HEK293T (cell line): ENCODE results near the gene SEMA3D.

Source experiments
- CTCF ChIA-PET: fragments of 350-600 bp; formaldehyde crosslinking; extraction: SDS; loops from one replicate; lab custom pipeline; 2021; ENCODE audit warnings: antibody characterized with exemption, inconsistent platforms; lab: Yijun Ruan, JAX
- POLR2A ChIA-PET: fragments of 350-600 bp; formaldehyde crosslinking; extraction: SDS; loops from one replicate; lab custom pipeline; 2020; ENCODE audit warnings: antibody characterized with exemption, inconsistent platforms; lab: Yijun Ruan, JAX
- DNase-seq: peaks from one replicate; pipeline ENCODE4 v3.0.0; 2012; ENCODE audit warnings: mixed read lengths; ENCODE audit errors: extremely low spot score
- ARNT ChIP-seq: fragments of 450-650 bp; IDR thresholded peaks from 2 replicates; pipeline ENCODE4 v1.6.1; 2017; ENCODE audit warnings: mild to moderate bottlenecking
- BHLHE40 ChIP-seq: fragments of 450-650 bp; IDR thresholded peaks from 2 replicates; pipeline ENCODE4 v1.6.1; 2016; ENCODE audit warnings: mild to moderate bottlenecking, moderate library complexity, borderline replicate concordance
- CTBP1 ChIP-seq: fragments of 450-650 bp; IDR thresholded peaks from 2 replicates; pipeline ENCODE4 v1.6.1; 2016; ENCODE audit warnings: borderline replicate concordance
- ELF4 ChIP-seq: fragments of 450-650 bp; IDR thresholded peaks from 2 replicates; pipeline ENCODE4 v1.6.1; 2017; ENCODE audit warnings: antibody characterized with exemption
- FOXA1 ChIP-seq: fragments of 450-650 bp; IDR thresholded peaks from 2 replicates; pipeline ENCODE4 v1.6.1; 2016; ENCODE audit warnings: mild to moderate bottlenecking
- FOXK2 ChIP-seq: fragments of 450-650 bp; IDR thresholded peaks from 2 replicates; pipeline ENCODE4 v1.6.1; 2016; ENCODE audit warnings: mild to moderate bottlenecking
- FOXM1 ChIP-seq: fragments of 450-650 bp; IDR thresholded peaks from 2 replicates; pipeline ENCODE4 v1.6.1; 2017; ENCODE audit warnings: mild to moderate bottlenecking, borderline replicate concordance
- HDGF ChIP-seq: fragments of 450-650 bp; IDR thresholded peaks from 2 replicates; pipeline ENCODE4 v1.6.1; 2017; ENCODE audit warnings: antibody characterized with exemption, borderline replicate concordance
- L3MBTL2 ChIP-seq: fragments of 450-650 bp; conservative IDR thresholded peaks from 2 replicates; pipeline ENCODE4 v1.6.1; 2016; ENCODE audit warnings: mild to moderate bottlenecking
- LEF1 ChIP-seq: fragments of 450-650 bp; IDR thresholded peaks from 2 replicates; pipeline ENCODE4 v1.6.1; 2017; ENCODE audit warnings: mild to moderate bottlenecking, borderline replicate concordance
- NFRKB ChIP-seq: fragments of 450-650 bp; IDR thresholded peaks from 2 replicates; pipeline ENCODE4 v1.6.1; 2016; ENCODE audit warnings: mild to moderate bottlenecking, moderate library complexity
- SP1 ChIP-seq: fragments of 450-650 bp; IDR thresholded peaks from 2 replicates; pipeline ENCODE4 v1.6.1; 2017
- SUZ12 ChIP-seq: fragments of 450-650 bp; IDR thresholded peaks from 2 replicates; pipeline ENCODE4 v1.6.1; 2016; ENCODE audit warnings: mild to moderate bottlenecking
- TARDBP ChIP-seq: fragments of 450-650 bp; IDR thresholded peaks from 2 replicates; pipeline ENCODE4 v1.6.1; 2016
- ZNF384 ChIP-seq: fragments of 450-650 bp; IDR thresholded peaks from 2 replicates; pipeline ENCODE4 v1.6.1; 2016
- TF ChIP-seq, protein P1 (sequence below): fragments of 450-650 bp; IDR thresholded peaks from 2 replicates; pipeline ENCODE4 v1.6.1; 2016

SEMA3D gene

GRCh38 chr7:85031475-85031874 lies 155.4 kb downstream of the SEMA3D start:
- ChIA-PET POLR2A (no interaction called here), CTCF (interaction anchor here (0.6 to 0.8 kb wide), 2 partner anchors 154 to 352 kb away, joined by 3 read pairs; no protein-coding TSS in a partner anchor)
- no peak for DNase-seq
- no peak for TF ChIP-seq SP1
- TF ChIP-seq FOXA1, result no peak
- TF ChIP-seq FOXM1, result no peak

- DNase-seq, result peak; percentile 33
- CTCF ChIA-PET, result interaction anchor here (0.6 to 0.8 kb wide), 2 partner anchors 154 to 351 kb away, joined by 3 read pairs; no protein-coding TSS in a partner anchor
- TF ChIP-seq ZNF384 (no peak), SUZ12 (no peak), NFRKB (no peak), TARDBP (no peak), FOXK2 (no peak), FOXA1 (no peak), L3MBTL2 (no peak), ELF4 (no peak), FOXM1 (no peak)
- TF ChIP-seq, protein P1, sequence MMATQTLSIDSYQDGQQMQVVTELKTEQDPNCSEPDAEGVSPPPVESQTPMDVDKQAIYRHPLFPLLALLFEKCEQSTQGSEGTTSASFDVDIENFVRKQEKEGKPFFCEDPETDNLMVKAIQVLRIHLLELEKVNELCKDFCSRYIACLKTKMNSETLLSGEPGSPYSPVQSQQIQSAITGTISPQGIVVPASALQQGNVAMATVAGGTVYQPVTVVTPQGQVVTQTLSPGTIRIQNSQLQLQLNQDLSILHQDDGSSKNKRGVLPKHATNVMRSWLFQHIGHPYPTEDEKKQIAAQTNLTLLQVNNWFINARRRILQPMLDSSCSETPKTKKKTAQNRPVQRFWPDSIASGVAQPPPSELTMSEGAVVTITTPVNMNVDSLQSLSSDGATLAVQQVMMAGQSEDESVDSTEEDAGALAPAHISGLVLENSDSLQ, result no peak
- POLR2A ChIA-PET, result no interaction called here
Observed at GRCh38 chr7:85030893-85031292, 156.0 kb downstream of the SEMA3D start.

DNA sequence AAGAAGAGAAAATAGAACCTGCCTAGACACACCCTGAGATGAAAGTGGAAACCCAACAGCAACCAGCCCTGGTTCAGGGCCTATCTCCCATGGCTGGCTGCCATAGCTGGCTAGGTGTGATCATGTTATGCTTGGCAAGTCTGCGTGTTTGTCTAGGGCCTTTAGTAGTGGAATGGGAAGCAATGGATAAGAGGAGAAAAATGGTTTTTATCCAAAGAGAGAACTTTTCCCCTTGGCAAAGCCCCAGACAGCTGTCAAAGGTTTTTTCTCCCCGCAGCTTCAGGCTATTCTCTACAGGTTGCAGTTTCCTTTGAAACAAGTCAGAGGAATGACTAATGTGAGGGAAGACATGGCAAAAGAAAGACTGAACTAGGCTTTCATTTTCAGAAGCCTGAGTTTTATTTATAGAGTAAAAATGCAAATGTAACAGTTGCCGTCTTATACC lies 161.5 kb downstream of the SEMA3D start:
- ChIA-PET CTCF (interaction anchor here (0.7 to 1.5 kb wide), 2 partner anchors 825 to 1089 kb away, joined by 3 read pairs; no protein-coding TSS in a partner anchor), POLR2A (no interaction called here)
- no peak for DNase-seq
- no peak for TF ChIP-seq FOXA1
- no peak for TF ChIP-seq NFRKB

GRCh38 chr7:85023916-85024315 lies 162.9 kb downstream of the SEMA3D start:
- no peak for DNase-seq
- POLR2A ChIA-PET, result no interaction called here
- no peak for TF ChIP-seq ZNF384
- CTCF ChIA-PET, result interaction anchor here (0.7 to 1.5 kb wide), 2 partner anchors 521 to 826 kb away, joined by 3 read pairs; no protein-coding TSS in a partner anchor

DNA sequence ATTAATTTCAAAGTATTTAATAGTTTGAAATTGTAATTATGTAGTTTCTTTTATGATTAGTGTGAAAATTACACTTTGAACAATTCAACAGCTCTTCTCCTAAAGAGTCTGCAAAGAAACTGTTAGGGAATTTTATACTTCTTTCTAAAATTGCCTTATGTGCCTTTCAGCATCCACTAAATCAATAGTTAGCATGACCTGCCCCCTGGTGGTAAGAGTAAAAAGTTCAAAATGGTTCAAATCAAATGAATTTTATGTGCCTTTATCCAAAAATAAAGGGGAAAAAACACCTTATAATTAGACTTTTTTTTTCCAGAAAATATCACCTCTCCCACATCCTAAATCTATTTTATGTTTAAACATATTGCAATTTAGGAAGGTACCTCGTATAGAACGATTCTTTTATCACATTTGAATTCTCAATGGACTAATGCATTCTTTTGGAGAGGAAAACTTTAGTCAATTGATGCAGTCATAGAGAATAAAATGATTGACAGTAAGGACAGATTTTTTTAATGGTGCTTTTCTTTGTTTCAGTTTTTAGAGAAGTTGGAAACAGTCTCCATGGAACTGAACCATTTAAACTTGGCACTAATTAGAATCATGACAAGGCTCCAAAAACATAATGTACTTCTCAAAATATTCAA lies 163.7 kb downstream of the SEMA3D start:
- DNase-seq, result no peak
- CTCF ChIA-PET, result interaction anchor here (0.6 to 1.7 kb wide), 3 partner anchors 511 to 1099 kb away, joined by 3 to 7 read pairs (median 3); no protein-coding TSS in a partner anchor
- TF ChIP-seq, protein P1, result no peak
- no peak for TF ChIP-seq ELF4
- POLR2A ChIA-PET, result no interaction called here

- CTCF ChIA-PET, result interaction anchor here (0.6 to 1.7 kb wide), 2 partner anchors 510 to 1086 kb away, joined by 3 to 7 read pairs; no protein-coding TSS in a partner anchor
- DNase-seq, result no peak
- POLR2A ChIA-PET, result no interaction called here
- TF ChIP-seq FOXK2 (no peak), NFRKB (no peak), FOXA1 (no peak), FOXM1 (no peak), CTBP1 (no peak), SUZ12 (no peak), BHLHE40 (no peak), ELF4 (no peak), TARDBP (no peak), ARNT (no peak), ZNF384 (no peak), LEF1 (no peak), L3MBTL2 (no peak), HDGF (no peak), SP1 (no peak)
- TF ChIP-seq, protein P1, result no peak
Observed at GRCh38 chr7:85022064-85022697, 164.7 kb downstream of the SEMA3D start.

GRCh38 chr7:85021101-85021704 lies 165.7 kb downstream of the SEMA3D start:
- TF ChIP-seq LEF1 (no peak), SP1 (no peak), FOXM1 (no peak), TARDBP (no peak), HDGF (no peak), SUZ12 (no peak), NFRKB (no peak), FOXA1 (no peak), CTBP1 (no peak), L3MBTL2 (no peak), ELF4 (no peak), ZNF384 (no peak), BHLHE40 (no peak), FOXK2 (no peak), ARNT (no peak)
- TF ChIP-seq, protein P1, result no peak
- CTCF ChIA-PET, result interaction anchor here (1.7 kb wide), 1 partner anchor 1085 kb away, joined by 7 read pairs; no protein-coding TSS in a partner anchor
- POLR2A ChIA-PET, result interaction anchor here (0.6 kb wide), 1 partner anchor 295 kb away, joined by 7 read pairs; no protein-coding TSS in a partner anchor
- no peak for DNase-seq
